GM18498 (cell line): ENCODE measurements around the gene RALB.

Source experiments
- ATAC-seq: cut with Tn5 transposase; IDR thresholded peaks from one replicate; pipeline ENCODE4 v1.9.1; 2021; ENCODE audit warnings: mild to moderate bottlenecking, moderate library complexity; ENCODE audit not compliant: unreplicated experiment

Gene RALB

GRCh38 chr2:120262150-120262549 is 9.5 kb downstream of the RALB start:
- ATAC-seq, result no peak

GRCh38 chr2:120262761-120263428 is 10.2 kb downstream of the RALB start:
- no peak for ATAC-seq

DNA sequence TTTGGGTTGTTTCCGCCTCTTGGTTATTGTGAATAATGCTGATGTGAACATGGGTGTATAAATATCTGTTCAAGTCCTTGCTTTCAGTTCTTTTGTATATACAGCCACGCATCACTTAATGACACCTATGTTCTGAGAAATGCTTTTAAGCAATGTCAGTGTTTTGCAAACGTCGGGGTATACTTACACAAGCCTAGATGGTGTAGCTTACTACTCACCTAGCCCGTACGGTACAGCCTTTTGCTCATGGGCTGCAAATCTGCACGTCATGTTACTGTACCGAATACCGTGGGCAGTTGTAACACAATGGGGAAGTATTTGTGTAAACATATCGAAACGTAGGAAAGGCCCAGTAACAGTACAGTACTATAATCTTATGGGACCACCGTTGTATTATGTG is 12.4 kb downstream of the RALB start:
- ATAC-seq, result no peak

DNA sequence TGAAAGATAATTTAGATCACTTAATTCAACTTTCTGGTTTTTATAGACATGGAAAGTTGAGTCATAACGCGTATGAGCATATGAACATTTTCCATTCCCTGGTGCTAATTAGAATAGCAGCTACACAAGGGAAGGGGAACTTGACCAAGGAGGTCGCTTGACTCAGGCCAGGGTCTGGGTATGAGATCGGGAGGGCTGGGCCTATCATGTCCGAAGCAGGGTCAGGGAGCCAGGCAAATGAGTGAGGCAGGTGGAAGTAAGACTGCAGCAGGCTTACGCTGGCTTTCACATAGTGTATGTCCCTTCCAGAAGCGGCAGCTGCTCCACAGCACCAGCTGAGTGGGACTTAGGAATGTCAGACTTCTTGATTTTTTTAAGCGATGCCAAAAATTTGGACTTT is 14.7 kb downstream of the RALB start:
- ATAC-seq, result no peak

- no peak for ATAC-seq
Measured at GRCh38 chr2:120269076-120269744, 16.6 kb downstream of the RALB start.

- ATAC-seq, result no peak
Measured at GRCh38 chr2:120269816-120270215, 17.2 kb downstream of the RALB start.

DNA sequence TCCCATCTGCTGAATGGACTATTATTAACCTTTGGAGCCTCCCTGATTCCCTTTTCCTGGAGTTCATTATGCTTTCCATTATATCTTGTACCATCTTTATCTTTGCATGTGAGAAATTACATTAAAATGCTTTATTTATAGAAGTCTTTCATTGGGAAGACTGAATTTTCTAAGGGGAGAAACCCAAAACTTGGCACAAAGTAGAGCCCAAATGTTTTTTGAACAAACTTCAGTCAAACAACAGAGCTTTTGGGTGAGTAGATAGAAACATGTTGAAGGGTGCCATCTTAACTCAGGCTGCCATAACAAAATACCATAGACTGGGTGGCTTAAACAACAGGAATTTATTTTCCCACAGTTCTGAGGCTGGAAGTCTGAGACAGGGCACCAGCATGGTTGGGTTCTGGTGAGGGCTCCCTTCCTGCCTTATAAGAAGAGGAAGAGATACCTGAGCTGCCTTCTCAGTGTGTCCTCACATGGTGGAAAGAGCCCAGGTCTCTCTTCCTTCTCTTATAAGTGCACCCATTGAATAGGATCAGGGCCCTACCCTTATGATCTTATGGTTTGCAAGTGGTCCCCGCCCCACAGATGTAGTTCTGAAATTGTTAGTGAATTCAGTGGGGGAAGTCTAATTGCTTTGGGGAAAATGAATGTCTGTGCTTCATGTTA is 19.2 kb downstream of the RALB start:
- no peak for ATAC-seq

DNA sequence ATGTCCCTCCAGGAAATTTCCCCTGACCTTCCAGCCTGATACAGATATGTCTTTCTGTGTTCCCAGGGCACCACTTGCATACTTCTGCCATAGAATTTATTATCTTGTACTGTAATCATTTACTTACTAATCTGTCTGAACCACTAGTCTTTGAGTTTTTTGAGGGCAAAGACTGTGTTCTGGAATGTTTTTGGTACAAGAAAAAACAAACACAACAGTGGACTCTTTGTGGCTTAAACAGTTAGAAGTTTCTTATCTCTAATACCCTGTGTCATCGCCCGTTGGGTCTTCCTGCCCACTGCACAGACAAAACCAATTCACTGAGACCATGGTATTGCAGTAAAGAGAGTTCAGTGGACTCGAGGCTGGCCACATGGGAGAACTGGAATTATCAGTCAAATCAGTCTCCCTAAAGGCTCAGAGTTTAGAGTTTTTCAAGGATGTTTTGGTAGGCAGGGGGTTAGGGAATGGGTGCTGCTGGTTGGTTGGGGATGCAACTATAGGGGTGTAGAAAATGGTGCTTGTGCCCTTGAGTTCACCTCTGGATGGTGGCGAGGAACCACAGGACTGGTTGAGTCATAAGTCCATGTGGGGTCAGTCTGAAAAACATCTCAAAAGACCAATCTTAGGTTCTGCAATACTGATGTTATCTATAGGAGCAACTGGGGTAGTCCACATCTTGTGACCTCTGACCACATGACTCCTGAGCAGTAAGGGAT is 20.3 kb downstream of the RALB start:
- no peak for ATAC-seq

DNA sequence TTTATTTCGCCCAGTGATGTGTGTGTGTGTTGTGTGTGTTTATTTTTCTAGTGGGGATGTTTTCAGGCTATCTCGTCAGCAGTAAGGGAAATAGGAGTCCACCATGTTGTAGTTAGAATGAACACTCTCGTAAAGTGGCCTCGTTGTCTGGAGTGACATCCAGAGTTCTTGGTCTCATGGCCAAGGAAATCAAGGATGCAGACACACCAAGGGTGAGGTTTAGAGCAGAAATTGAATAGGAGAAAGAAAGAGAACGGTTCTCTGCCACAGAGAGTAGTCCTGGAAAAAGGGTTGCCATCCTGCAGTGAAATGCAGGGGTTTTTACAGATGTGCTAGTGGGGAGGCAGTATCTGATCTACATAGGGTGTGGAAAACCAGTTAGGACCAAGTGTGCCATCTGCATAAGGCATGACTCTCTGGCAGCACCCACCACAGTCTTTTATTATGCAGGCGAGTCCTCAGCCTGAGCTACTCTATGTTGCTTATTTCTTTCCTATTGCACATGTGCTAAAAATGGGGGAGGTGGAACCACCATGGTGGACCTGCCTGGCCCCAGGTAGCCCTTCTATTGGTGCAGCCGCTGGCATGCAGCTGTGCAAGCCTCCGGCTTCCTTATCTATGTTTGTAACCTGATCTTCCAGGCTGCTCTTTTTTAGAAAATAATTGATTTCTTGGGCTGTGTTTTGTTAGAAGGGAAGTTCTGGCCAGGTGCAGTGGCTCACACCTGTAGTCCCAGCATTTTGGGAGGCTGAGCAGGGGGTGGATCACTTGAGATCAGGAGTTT is 23.2 kb downstream of the RALB start:
- ATAC-seq, result no peak

DNA sequence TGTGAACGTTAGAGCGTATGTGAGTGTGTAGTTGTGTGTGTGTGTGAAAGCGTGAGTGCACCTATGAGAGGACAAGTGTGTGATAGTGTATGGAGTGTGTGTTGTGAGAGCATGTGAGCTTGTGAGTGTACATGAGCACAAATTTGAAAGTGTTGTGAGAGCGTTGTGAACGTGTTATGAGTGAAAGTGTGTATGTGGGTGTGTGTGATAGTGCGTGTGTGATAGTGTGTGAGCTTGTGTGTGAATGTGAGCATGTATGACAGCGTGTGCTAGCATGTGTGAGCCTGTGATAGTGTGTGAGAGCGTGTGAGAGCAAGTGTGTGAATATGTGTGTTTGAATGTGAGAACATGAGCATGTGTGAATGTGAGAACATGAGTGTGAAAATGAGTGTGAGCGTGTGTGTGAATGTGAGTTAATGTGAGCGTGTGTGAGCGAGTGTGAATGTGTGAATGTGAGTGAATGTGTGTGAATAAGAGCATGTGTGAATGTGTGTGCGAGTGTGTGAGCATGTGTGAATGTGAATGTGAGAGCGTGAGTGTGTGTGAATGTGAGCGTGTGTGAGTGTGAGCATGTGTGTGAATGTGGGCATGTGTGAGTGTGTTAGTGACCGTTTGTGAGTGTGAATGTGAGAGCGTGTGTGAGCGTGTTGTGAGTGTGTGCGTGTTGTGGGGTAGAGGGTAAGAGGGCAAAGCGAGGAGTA is 25.0 kb downstream of the RALB start:
- no peak for ATAC-seq

- ATAC-seq, result no peak
Measured at GRCh38 chr2:120278901-120279300, 26.2 kb downstream of the RALB start.

GRCh38 chr2:120279708-120280107 is 27.1 kb downstream of the RALB start:
- ATAC-seq, result no peak

- no peak for ATAC-seq
Measured at GRCh38 chr2:120283649-120284048, 31.0 kb downstream of the RALB start.

GRCh38 chr2:120285056-120285455 is 32.4 kb downstream of the RALB start:
- ATAC-seq, result no peak

- ATAC-seq, result peak; percentile 99
Measured at GRCh38 chr2:120287183-120288015, 34.7 kb downstream of the RALB start.

DNA sequence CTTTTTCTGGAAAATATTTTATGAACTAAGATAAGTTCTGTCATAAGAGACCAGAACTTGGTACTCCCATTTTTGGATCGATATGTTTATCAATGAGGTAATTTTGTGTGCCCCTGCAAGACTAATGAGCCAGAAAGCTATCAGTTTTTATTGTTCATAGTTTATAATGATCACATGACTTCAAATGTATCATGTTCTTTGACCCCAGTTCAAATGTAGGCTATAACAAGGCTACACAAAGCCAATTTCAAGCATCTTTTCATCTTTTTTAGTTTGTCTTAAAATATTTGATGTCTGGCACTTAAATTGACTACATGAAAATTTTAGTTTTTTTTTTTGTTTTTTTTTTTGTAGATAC is 35.3 kb downstream of the RALB start:
- no peak for ATAC-seq

DNA sequence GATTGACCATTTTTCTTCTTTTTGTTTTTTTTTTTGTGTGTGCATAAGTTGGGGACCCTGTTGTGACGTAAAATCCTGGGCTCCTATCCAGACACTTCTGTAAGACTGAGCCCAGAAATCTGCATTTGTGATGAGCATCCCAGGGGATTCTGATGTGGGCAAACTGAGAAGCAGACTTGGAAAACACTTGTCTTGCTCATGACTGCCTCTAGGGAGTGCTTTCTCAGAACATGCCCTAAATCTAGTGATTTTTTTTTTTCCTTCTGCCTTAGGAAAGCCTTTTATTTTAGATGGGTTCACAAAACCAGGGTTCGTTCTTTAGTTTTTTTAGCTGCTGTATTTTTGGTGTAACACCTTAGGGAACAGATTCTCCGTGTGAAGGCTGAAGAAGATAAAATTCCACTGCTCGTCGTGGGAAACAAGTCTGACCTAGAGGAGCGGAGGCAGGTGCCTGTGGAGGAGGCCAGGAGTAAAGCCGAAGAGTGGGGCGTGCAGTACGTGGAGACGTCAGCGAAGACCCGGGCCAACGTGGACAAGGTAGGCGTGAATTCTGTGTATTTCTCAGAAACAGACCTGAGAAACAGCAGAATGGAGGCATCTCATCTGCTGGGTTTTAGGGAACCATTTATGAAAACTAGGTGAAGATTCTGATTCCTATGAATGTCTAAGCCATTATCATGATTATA is 36.7 kb downstream of the RALB start:
- no peak for ATAC-seq

- ATAC-seq, result no peak
Measured at GRCh38 chr2:120290737-120291136, 38.1 kb downstream of the RALB start.
